Measurements from ENCODE around the gene MIAT. TPM values are rescaled to one million over a fixed set of nuclear protein-coding genes. Genes with fewer than 3 reads are reported as not detected.

MIAT gene
- total and polyA plus RNA-seq, 9 of the 15 experiments (the other 6 are each of a cell fraction or from before 2014, with no cell fraction given): 0.03 to 0.93 (median 0.34) TPM

DNA sequence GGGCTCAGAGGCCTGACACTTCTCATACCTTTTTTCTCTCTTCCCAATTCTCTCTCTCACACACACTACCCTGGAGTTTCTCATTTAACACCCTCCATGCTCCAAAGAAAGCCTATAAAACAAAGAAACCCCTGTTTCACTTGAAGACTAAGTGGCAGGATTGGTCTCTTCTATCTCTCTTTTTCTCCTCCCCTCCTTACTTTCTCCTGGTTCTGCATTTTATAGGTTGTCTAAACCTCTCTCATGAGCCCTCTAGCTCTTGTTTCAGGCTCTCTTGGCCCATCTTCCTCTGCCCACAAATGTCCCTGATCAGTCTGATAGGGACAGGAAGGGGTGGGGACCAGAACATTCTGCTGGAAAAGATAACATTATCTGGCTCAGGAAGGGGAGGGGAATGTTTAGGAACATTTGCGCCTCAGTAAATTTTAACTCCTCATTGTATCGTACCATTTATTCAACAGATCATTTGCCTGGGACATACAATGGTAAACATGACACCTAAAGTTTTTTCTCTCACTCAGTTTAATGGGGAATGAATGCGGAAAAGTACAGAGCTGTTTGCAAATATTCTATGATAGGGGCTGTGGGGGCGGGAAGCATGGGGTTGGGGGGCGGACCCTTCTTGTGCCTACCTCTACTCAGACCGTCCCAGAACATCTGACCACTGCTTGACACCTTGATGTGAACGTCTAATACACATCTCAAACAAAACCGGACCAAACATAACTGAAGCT lies 24.8 kb upstream of the MIAT start (continued):
- peak; percentile 23; the same call in 1 of the 2 replicates for TF ChIP-seq REST (IDR thresholded peaks at IDR 0.05; ENCODE audit: borderline replicate concordance)
- no peak for TF ChIP-seq REST (CRISPR knock-in tag; IDR thresholded peaks at IDR 0.05; ENCODE audit: low read depth)
- 0 out of 4 replicates have a peak, but pooled peaks of 1 of the 2 experiments have one; percentile 68 for TF ChIP-seq TEAD1 (CRISPR knock-in tag; IDR thresholded peaks at IDR 0.05)
- TF ChIP-seq ZNF584 (CRISPR knock-in tag; IDR thresholded peaks at IDR 0.05; ENCODE audit: low read depth): 0 out of 2 replicates have a peak, but pooled peaks have one; percentile 29
- TF ChIP-seq HNRNPLL (IDR thresholded peaks at IDR 0.05; ENCODE audit: low read depth, low read length, poor library complexity, severe bottlenecking): no peak
- TF ChIP-seq BRCA1 (IDR thresholded peaks at IDR 0.05): no peak
- no peak for TF ChIP-seq BRCA1 (CRISPR knock-in tag; IDR thresholded peaks at IDR 0.05)
- no peak for TF ChIP-seq ZNF79 (CRISPR knock-in tag; IDR thresholded peaks at IDR 0.05; ENCODE audit: low read depth)
- TF ChIP-seq, protein P1, sequence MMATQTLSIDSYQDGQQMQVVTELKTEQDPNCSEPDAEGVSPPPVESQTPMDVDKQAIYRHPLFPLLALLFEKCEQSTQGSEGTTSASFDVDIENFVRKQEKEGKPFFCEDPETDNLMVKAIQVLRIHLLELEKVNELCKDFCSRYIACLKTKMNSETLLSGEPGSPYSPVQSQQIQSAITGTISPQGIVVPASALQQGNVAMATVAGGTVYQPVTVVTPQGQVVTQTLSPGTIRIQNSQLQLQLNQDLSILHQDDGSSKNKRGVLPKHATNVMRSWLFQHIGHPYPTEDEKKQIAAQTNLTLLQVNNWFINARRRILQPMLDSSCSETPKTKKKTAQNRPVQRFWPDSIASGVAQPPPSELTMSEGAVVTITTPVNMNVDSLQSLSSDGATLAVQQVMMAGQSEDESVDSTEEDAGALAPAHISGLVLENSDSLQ (IDR thresholded peaks at IDR 0.05): no peak
- TF ChIP-seq ZBTB11 (CRISPR knock-in tag; IDR thresholded peaks at IDR 0.05): peak in 1 of 3 experiments; percentile 60; a peak in 1 of 6 replicates
- no peak for TF ChIP-seq ZNF212 (CRISPR knock-in tag; IDR thresholded peaks at IDR 0.05)
- no peak for TF ChIP-seq HDAC8 (tag; IDR thresholded peaks at IDR 0.05)
- no peak for TF ChIP-seq SRSF7 (optimal IDR thresholded peaks at IDR 0.05; ENCODE audit: low read depth, low read length)
- no peak for TF ChIP-seq ZBTB1 (CRISPR knock-in tag; IDR thresholded peaks at IDR 0.05; ENCODE audit: borderline replicate concordance, low read depth)
- no peak for TF ChIP-seq RFX1 (IDR thresholded peaks at IDR 0.05)
